SK-MEL-5 (cell line): ENCODE measurements around the gene BAIAP2. TPM values are rescaled to one million over a fixed set of nuclear protein-coding genes. Genes with fewer than 3 reads are reported as not detected.
A peak's percentile ranks its signal among the peaks of the same experiment; 100 is the strongest.

Experiments used
- DNase-seq: peaks from one replicate; pipeline ENCODE4 v3.0.0-alpha.2; 2016; ENCODE audit warnings: low read depth, low spot score
- in situ Hi-C: cut with HindIII; loops from 2 replicates; pipeline ENCODE4 v1.10.0; 2016; ENCODE audit warnings: low sequenced_read_pairs, high pct_unique_total_duplicates, low pct_unique_long_range_greater_than_20kb
- polyA plus RNA-seq, 2 experiments: library from polyadenylated mRNA; depleted of rRNA; stranded (reverse); fragments of >200 nt; gene quantifications; 2 replicates each; pipeline ENCODE4 v1.2.3, GENCODE V29; 2015
- total RNA-seq: library from RNA; depleted of rRNA; stranded (reverse); fragments of >200 nt; shearing (Covaris generic); gene quantifications from 2 replicates; pipeline ENCODE4 v1.2.3, GENCODE V29; 2014; rRNA removed

Gene BAIAP2, protein sequence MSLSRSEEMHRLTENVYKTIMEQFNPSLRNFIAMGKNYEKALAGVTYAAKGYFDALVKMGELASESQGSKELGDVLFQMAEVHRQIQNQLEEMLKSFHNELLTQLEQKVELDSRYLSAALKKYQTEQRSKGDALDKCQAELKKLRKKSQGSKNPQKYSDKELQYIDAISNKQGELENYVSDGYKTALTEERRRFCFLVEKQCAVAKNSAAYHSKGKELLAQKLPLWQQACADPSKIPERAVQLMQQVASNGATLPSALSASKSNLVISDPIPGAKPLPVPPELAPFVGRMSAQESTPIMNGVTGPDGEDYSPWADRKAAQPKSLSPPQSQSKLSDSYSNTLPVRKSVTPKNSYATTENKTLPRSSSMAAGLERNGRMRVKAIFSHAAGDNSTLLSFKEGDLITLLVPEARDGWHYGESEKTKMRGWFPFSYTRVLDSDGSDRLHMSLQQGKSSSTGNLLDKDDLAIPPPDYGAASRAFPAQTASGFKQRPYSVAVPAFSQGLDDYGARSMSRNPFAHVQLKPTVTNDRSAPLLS
- total RNA-seq = 26.7 and 33.6 TPM in 2 replicates
- polyA plus RNA-seq (2015; cell fraction: cytosol; rRNA removed) = 61.0 and 64.3 TPM in 2 replicates
- polyA plus RNA-seq (2015; cell fraction: nucleus; rRNA removed) = 73.9 and 104 TPM in 2 replicates

DNA sequence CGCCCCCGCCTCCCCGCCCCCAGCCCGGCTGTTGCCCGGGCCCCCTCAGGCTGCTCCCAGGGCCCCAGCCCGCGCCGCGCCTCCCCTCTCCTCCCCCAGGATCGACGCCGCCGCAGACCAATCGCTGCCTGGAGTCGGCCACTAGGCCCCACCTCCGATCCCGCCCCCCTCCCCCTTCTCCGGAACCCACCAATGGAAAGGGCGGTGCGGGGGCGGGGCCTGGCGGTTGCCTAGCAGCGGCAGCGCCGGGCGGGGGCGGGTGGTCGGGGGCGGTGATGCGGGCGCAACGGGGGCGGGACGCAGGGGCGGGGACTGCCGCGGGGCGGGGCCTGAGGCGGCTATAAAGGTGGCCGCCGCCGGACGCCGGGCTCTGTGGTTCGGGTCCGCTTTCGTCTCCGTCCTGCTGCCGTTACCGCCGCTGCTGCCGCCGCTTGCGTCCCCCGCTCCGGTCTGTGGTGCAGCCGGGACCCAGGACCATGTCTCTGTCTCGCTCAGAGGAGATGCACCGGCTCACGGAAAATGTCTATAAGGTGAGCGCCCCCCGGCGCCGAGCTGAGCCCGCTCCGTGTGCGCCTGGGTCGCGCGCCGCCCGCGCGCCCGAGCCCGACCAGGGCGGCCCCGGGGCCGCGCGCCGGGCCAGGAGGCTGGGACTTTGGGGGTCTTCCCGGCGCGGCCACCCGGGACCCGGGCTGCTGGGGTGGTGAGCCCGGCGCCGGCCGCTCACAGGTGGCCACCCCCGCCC lies at the start of gene BAIAP2:
TSS of gene BAIAP2 (plus strand) at position 373 of the 742 bp plus-strand sequence. CDS start at position 477, 104 bp downstream.
- peak; percentile 99 for DNase-seq
- in situ Hi-C loops = no loop called here

DNA sequence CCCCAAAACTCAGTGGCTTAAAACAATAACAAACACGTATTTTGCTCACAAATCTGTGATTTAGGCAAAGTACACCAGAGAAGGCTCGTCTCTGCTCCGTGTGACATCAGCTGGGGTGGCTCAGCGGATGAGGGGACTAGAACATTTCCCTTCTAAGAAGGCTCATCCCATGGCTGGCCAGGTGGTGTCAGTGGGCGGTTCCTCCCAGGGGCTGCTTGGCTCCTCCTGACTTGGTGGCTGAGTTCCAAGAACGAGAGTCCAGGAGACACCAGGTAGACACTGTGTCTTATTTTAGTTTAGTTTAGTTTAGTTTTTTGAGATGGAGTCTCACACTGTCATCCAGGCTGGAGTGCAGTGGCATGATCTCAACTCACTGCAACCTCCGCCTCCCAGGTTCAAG lies 48.9 kb upstream of the BAIAP2 start:
- no peak for DNase-seq
- in situ Hi-C loops = no loop called here

DNA sequence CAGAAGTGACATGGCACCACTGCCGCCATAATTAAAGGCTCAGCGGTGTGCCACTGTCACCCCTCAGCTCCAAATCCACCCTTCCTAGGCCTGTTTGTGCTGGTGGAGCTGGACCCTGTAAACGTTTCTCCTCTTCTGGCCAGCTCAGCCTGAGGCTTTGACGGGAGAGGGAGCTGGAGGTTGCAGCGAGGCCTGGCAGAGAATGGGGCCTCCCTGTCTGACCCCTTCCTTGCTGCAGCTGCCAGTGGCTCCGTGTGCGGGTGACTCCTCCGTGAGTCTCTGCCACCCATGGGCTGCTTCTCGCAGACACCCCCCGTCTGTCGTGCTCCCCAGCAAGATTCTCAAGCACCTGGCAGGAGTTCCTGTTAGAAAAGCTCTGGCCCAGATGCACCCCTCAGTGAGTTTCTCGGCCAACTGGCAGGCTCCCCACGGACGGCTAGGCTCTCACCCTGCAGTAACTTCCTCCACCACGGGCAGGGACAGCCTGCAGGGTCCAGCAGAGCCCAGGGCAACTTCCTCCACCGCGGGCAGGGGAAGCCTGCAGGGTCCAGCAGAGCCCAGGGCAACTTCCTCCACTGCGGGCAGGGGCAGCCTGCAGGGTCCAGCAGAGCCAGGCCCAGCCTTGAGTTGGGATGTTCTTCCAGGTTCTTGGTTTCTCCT lies 48.0 kb upstream of the BAIAP2 start:
- in situ Hi-C loops = no loop called here
- no peak for DNase-seq

DNA sequence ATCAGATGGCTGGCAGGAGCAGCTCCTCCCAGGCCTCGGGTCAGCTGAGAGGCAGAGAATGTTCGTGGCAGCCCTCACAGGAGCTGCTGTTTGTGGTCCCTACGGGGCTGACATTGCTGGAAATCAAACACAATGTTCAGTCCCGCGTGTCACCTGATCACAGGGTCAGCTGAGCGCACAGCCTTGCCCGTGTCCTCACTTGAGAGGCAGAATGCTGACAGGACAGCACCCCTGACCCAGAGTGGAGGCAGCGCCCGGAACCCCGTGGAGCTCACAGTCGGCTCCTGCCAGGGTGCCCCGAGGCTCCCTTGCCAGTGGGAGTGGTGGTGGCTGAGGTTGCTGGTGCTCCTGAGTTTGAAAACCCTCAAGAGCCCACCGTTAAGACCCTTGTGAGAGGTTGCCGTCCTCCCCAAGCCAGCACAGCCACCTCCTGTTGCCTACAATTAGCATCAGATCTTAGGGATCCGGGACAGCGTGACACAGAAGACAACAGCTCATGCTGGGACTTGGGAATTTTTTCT lies 47.0 kb upstream of the BAIAP2 start:
- DNase-seq = peak; percentile 88
- in situ Hi-C loops = no loop called here

DNA sequence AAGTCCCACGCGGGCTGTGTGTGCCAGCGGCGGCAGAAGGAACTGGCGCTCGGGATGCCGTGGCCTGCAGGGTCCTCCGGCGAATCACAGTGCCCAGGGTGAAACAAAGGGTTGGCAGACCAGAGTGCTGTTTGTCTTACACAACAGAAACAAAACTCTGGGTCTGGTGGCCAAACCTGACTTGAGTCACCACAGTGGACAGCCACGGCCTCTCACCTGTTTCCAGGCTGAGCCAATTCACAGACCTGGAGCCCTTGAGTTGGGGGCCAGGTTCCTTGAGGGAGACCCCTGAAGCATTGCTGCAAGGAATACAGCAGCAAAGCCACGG lies 45.4 kb upstream of the BAIAP2 start:
- in situ Hi-C loops = no loop called here
- DNase-seq = no peak

DNA sequence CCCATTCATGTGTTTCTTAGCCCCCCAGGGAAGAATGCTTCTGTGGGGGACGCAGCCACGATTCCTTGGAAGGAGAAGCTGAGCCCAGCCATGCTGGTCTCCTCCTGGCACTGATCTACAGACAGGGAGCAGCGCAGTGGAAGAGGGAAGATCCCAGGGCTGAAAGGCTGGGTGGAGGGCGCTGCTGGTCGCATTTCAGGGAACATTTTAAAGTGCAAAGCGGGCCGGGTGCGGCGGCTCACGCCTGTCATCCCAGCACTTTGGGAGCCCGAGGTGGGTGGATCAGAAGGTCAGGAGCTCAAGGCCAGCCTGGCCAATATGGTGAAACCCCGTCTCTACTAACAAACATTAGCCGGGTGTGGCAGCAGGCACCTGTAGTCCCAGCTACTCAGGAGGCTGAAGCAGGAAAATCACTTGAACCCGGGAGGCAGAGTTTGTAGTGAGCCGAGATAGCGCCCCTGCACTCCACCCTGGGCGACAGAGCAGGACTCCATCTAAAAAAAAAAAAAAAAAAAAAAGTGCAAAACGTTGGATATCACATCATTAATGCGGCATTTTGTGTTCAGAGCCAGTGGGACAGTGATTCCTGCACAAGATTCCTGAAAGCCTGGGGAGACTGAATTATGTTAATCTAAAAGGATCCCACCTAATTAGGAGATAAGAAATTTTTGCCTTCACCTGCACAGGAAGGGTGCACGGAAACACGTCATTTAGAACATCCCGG lies 43.9 kb upstream of the BAIAP2 start:
- in situ Hi-C loops = no loop called here
- DNase-seq = no peak

DNA sequence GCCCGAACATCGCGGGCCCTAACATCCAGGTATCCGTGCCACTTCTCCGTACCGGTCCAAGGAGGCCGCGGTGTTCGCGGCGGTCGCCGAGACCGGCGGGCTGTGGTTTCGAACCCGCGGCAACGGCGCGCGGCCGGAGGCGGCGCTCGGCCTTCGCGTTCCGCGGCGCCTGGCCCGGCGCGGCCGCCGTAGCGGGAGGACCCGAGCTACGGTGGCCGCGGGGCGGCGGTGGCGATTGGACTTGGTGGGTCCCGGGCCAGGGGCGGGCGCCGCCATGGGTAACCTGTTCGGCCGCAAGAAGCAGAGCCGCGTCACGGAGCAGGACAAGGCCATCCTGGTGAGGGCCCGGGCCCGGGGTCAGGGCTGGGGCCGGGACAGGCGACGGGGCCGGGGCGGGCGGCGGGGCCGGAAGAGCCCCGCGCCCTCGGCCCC lies 43.3 kb upstream of the BAIAP2 start, which contains the start of gene CHMP6:
TSS of gene CHMP6 (plus strand) at position 197 of the 432 bp plus-strand sequence. CDS start at position 275, 78 bp downstream.
- in situ Hi-C loops = no loop called here
- DNase-seq = peak; percentile 87

DNA sequence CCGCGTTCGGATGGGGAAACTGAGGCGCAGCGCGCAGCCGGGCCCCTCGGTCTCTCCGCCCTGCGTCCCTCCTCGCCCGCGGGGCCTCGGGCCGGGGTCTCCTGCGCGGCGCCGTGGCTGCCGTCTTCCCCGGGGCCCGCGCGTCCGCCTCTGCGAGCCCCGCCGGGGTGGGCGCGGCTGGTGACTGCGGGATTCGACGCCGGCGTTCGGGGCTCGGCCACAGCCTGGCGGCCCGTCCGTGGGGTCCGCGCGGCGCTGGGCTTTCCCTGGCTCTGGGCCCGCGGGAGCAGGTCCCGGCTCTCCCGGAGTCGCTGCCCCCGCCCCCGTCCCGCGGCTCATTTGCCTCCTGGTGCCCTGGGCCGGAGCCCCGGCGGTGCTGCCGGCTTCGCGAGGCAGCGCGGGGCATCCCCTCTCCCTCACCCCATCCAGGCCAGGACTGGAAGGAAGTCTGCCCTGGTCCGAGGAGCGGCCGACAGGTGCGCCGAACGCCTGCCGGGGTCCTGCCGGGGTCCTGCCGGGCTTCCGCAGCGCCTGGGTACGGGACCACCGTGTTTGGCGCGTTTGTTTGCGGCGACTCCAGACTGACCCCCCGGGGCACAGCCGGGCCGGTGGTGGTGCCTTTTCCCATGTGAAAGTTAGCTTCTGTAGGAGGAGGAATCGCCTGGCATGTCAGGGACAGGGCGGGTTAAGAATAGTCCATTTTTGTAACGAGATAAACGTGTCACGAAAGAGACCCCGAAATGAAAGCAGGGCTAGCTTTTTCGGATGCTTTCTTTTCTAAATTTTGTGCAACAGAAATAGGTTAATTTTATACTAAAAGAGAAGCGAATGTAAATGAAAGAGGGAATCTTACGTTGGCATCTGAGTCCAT lies 42.6 kb upstream of the BAIAP2 start:
- in situ Hi-C loops = no loop called here
- no peak for DNase-seq

DNA sequence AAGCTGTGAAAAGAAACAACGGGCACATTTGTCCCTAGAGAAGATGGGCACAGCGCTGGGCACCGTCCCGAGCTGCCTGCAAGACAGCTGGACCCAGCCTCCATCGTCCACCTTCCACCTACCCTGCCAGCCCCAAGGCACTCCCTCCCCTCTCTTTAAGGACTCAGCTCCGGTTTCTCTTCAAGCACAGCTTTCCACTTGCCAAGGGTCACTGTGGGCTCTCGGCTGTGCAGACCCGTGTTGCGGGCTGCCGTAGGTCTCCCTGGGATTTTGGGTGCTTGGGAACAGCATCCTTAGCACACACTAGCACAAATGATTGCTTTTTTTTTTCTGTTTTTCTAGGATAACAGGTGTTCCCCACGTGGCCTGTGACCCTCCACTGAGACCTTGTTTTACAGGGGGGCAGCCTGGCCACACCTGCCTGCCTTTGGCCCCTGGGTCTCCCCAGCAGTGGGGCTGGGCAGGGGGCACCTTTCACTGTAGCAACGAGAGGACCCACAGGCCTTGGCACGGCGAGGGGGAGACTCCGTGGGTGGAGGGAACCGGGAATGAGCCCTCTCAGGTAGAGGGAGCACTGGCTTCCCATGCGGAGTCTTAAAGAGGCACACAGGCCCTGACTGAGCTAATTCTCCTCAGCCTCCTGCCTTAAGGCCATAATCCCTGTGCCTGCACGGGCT lies 41.9 kb upstream of the BAIAP2 start:
- in situ Hi-C loops = no loop called here

DNA sequence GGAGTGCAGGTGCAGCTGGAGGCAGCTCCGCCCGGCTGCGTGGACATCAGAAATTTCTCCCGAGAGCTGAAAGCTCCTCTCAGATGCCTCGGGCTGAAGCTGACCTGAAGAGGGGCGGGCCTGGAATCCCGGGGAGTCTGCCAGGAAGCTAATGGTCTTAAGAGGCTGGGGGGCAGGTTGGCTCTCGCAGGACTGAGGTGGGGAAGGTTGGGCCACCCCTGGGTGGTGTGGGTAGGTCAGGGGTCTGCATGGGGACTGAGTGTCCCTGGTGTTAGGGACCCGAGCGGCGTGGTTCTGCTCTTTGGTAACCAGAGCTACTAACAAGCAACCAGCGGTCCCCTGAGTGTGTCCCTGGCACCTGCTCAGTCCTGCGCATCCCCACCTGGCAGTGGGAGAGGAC lies 39.8 kb upstream of the BAIAP2 start:
- DNase-seq = no peak

More for the DNA sequence above, 41.9 kb upstream of the BAIAP2 start:
- no peak for DNase-seq

DNA sequence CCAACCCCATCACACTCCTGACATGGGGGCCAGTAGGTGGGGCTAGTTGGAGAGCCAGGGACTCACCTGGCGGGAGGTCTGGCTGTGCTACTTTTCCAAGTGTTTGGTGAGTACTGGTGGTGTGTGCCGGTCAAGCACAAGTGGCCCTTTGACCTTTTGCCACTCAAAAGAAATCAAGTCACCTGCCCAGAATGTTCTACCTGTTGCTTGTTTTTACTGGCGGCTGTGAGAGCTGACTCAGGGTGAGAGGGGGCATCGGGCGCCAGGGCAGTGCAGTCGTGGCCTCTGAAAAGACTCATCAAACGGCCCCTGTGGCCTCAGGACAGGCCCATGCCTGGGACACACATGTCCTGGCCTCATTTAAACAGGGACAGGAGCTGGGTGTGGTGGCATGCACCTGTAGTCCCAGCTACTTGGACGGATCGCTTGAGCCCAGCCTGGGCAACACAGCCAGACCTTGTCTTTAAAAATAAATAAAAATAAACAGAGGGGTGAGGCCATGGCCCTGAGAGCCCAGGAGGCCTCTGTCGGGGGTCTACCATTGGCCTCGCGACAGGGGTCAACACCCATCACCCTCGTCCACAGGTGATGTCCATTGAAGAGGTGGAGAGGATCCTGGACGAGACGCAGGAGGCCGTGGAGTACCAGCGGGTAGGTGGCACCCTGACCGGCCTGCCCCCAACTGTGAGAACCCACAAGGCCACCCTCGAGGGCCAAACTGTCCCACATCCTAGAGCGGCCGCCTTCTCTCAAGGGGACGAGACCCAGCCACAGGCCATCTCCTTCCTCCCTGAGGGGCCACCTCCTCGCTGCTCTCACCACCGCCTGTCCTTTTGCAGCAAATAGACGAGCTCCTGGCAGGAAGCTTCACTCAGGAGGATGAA lies 38.3 kb upstream of the BAIAP2 start:
- no peak for DNase-seq
- in situ Hi-C loops = no loop called here

More for the DNA sequence above, 39.8 kb upstream of the BAIAP2 start:
- in situ Hi-C loops = no loop called here

DNA sequence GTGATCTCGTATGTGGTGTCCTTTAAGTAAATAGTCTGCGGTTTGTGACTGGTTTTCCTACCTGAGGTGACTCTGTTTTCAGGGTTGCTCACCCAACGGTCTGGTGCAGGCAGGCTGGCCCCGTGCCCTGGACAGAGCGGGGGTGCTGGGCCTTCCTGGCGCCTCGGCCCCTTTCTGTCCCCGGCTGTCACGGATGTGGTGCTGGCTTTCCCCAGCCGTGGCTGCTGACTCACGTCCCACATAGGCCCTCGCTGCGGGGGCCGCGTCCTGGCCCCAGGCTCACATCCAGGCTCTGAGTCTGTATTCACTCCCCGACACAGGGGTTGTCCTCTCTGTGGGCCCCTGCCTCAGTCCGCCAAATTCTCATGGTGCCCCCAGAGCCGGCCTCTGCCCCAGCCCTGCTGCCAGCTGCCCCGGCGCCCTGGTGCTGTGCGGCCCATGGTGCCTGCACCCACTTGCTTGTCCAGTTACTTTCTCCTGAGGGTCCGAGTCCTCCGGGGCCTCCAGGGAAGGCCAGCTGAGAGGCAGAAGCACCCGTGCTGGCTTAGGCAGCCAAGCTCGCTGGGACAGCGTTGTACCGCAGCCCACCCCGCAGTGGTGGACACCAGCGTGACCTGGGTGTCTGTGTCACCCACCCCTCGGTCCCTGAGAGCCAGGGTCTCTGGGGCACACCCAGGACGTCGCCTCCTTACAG lies 37.4 kb upstream of the BAIAP2 start:
- in situ Hi-C loops = no loop called here
- DNase-seq = no peak

DNA sequence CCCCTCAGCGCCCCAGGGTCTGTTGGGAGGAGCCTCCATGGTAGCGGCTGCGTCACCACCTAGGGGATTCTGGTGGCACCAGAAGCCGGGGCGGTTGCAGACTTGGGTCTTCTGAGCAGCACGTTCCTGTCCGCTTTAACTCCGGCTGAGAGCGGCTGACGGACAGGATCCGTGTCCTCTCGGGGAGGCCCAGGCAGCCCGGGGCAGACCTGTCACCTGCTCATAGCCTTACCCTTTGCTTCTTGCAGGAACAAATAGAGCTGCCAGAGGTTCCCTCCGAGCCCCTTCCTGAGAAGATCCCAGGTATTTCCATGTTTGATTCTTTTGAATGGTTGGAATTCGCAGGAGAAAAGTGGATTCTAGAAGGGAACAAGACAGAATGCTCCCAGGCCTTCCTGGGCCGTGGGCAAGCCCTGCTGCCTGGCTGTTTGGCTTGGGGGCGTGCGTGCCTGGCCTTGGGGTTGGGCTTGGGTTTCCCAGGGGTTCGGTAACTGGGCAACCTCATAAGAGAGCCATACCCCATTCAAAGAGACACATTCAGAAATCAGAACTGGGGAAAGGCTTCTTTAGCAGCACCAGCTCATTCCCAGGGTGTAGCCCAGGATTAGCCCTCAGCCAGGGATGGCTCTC lies 36.7 kb upstream of the BAIAP2 start:
- in situ Hi-C loops = no loop called here
- no peak for DNase-seq
